Activated naive CD4-positive, alpha-beta T cell treated with anti-CD3 and anti-CD28 coated beads, Interleukin-2, amount 50 U/mL, for 24 hours (primary cell): ENCODE results near the gene ERVK3-1.

Source experiments
- H3K27ac Mint-ChIP-seq: one replicate; pipeline ENCODE4 v1.8.0; 2021; ENCODE audit warnings: mild to moderate bottlenecking, mixed read lengths
- H3K27me3 Mint-ChIP-seq: one replicate; pipeline ENCODE4 v1.8.0; 2021; ENCODE audit warnings: mixed read lengths
- H3K36me3 Mint-ChIP-seq: one replicate; pipeline ENCODE4 v1.8.0; 2021; ENCODE audit warnings: mixed read lengths
- H3K4me1 Mint-ChIP-seq: one replicate; pipeline ENCODE4 v1.8.0; 2021; ENCODE audit warnings: mixed read lengths
- H3K4me3 Mint-ChIP-seq: one replicate; pipeline ENCODE4 v1.8.0; 2021; ENCODE audit warnings: mild to moderate bottlenecking, mixed read lengths
- H3K9me3 Mint-ChIP-seq: one replicate; pipeline ENCODE4 v1.8.0; 2021; ENCODE audit warnings: mixed read lengths

ERVK3-1 gene

GRCh38 chr19:58362272-58362994 is 57.3 kb downstream of the ERVK3-1 start, which contains the start of gene ZNF497:
Gene ZNF497, minus strand, starts transcription at chr19:58362751. Its CDS starts 5,116 bp downstream, at chr19:58357635.
- Mint-ChIP-seq H3K27me3 (no peaks in the 10 kb centered on the region), H3K4me3 (peak within 1 kb of the TSS; percentile 97), H3K27ac (peak within 1 kb of the TSS; percentile 91), H3K4me1 (peaks cover 10% of the 10 kb centered on the region), H3K9me3 (no peaks in the 10 kb centered on the region), H3K36me3 (no peaks in the 10 kb centered on the region)

- Mint-ChIP-seq H3K36me3 (no peaks in the 10 kb centered on the region), H3K4me1 (peaks cover 10% of the 10 kb centered on the region), H3K9me3 (no peaks in the 10 kb centered on the region), H3K27ac (no peak overlapping the region), H3K4me3 (no peak overlapping the region), H3K27me3 (no peaks in the 10 kb centered on the region)
Measured at GRCh38 chr19:58364146-58364545, 59.0 kb downstream of the ERVK3-1 start.
